OCI-LY3 (cell line): Measurements from ENCODE around the gene ARG2.

ENCODE experiments used
- CTCF ChIP-seq: fragments of 200-600, 300-600 bp; sonication (generic); IDR thresholded peaks from 2 replicates; pipeline ENCODE4 v1.5.1; 2014; ENCODE audit warnings: antibody characterized with exemption, low read length, low read depth
- EZH2phosphoT487 ChIP-seq: fragments of 200-600 bp; shearing (Covaris generic); IDR thresholded peaks from 2 replicates; pipeline ENCODE4 v1.6.1; 2018; ENCODE audit warnings: antibody characterized with exemption, mixed run types, low read depth

- TF ChIP-seq CTCF (no peak), EZH2phosphoT487 (no peak)
These were observed 42.4 kb upstream of the ARG2 start for GRCh38 chr14:67577181-67577808.
